GM19455 (cell line): ENCODE results near the gene NDUFB8.

ENCODE experiments used
- ATAC-seq: cut with Tn5 transposase; IDR thresholded peaks from one replicate; pipeline ENCODE4 v1.9.1; 2021; ENCODE audit not compliant: unreplicated experiment

Gene NDUFB8

GRCh38 chr10:100508266-100508665 lies 21.4 kb downstream of the NDUFB8 start:
- ATAC-seq: no peak

DNA sequence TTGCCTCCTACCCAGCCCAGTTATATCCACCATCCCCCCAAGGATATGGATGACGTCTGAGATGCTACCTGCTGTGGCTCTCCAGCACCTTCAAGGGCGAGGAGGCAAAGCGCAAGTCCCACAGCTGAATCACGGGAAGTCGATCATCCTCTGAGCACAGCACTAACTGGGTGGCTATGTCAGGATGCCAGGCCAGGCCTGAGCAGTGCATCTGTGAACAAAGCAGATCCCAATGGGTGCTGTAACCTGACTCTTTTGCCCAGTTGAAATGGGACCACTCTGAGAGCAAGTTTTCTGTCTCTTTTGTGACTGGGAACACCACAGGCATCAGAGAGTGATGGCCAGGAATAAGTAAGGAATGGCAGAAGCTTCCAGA lies 22.3 kb downstream of the NDUFB8 start:
- no peak for ATAC-seq

GRCh38 chr10:100506596-100507356 lies 22.9 kb downstream of the NDUFB8 start:
- no peak for ATAC-seq

DNA sequence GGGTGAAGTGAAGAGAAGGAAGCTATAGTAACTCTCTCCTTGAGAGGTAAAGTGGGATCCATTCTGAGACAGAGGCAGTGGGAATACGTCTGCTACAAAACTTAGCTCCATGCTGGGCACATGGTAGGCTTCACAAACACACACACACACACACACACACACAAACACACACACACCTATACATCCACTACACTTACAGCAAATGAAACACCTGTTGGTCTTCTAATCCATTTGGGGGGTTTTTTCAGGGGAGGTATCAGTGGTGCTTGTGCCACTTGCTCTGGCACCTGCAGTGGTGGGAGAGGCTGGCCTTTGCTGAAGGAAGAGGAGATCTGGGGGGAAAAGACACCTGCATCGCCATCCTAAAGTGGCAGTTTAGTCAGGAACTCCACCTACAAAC lies 24.5 kb downstream of the NDUFB8 start:
- ATAC-seq: no peak

GRCh38 chr10:100504096-100504495 lies 25.6 kb downstream of the NDUFB8 start:
- ATAC-seq: no peak

DNA sequence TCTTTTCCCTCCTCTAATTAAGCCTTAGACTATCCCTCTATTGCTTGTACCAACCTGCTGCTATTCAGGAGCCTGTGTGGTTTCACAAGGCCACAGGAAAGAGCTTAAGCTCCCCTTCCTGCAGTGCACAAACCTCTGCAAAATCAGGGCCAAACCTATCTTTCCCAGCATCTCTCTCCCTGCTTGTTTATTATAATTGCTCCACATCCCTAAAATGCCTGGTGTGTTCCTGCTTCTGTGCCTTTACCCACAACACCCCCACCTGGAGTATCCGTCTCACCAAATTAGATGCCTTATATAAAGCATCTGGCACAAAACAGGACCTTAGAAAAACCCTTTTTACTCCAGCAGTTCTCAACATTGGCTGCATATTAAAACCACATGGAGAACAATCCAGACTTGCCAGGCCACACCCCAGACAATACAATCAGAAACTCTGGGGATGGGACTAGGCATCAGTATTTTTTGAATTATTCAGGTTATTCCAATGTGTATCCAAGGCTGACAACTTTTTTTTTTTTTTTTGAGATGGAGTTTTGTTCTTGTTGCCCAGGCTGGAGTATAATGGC lies 26.7 kb downstream of the NDUFB8 start:
- ATAC-seq: no peak

DNA sequence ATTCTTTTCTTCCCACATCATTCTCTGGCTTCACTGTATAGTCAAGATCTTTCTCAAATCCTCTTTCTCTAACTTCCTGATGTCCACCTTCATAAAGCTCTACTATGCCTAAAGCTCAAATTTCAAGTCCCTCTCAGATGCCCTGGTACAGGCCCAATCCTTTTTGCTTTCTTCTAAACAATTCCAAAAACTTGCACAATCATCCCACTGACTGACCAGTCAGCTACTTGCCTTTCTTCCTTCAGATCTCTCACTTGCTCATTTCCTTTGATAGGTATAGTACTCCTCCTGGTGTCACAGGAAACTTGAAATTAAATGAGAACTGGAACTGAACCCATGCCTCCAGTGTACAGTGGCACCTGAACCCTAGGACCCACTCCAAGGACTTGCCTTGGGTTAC lies 28.2 kb downstream of the NDUFB8 start:
- ATAC-seq: no peak

DNA sequence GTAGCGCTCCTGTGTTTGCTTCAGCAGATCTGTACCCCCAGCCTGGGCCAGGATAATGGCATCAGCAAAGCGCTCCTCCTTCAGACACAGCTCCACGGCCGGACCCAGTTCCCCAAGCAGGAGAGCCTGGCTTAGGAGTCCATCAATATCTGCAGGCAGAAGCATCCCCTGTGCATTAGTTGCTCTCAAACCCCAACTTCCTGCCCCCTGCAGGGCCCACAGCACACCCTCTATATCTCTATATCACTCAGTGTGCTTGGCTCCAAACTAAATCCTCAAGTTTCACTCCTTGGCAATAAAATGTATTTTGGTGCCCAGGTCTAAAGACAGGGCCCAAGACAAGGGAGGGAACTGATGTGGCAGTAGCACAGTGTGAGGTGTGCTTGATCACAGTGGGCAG lies 31.6 kb downstream of the NDUFB8 start:
- ATAC-seq: no peak

GRCh38 chr10:100496567-100496966 lies 33.1 kb downstream of the NDUFB8 start:
- no peak for ATAC-seq

GRCh38 chr10:100490531-100490930 lies 39.1 kb downstream of the NDUFB8 start:
- ATAC-seq: no peak

GRCh38 chr10:100489396-100489795 lies 40.3 kb downstream of the NDUFB8 start:
- no peak for ATAC-seq

DNA sequence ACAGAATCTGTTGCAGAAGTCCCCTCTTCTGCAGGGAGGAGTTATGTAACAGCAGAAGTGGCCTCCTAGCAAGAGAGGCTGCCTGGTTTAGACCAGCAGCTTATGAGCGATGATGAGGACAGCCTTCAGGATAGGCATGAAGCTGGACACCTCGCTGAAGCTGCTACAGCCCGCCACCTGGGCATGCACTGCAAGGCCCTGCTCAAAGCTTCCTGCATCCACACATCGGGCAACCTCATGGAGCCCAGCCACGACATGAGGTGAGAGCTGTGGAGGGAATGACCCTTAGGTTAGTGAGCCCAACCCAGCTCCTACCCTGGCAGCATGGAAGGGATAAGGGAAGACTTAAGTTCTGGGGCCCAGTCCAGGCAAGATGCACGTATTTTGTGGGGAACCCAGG lies 42.1 kb downstream of the NDUFB8 start:
- ATAC-seq: no peak

- no peak for ATAC-seq
Measured at GRCh38 chr10:100485801-100486495, 43.7 kb downstream of the NDUFB8 start.

- ATAC-seq: no peak
Measured at GRCh38 chr10:100485366-100485765, 44.3 kb downstream of the NDUFB8 start.

- ATAC-seq: no peak
Measured at GRCh38 chr10:100483876-100484666, 45.6 kb downstream of the NDUFB8 start.

DNA sequence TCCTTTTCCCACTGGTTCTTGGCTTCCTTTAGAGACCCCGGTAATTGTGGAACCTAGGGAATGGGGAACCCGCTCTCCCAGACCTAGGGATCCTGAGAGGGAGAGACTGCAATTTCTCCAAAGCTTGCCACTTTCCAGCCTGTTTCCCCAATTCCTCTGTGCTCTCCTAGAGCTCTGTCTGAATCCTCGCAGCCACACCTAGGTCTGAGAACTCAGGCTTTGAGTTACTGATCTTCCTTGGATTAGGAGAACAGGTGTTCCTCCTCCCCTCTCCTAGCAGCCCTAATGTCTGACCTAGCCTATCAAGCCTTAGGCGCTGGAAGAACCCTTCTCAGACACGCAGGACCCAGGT lies 46.9 kb downstream of the NDUFB8 start:
- no peak for ATAC-seq

- peak; percentile 56 for ATAC-seq
Measured at GRCh38 chr10:100482181-100482833, 47.4 kb downstream of the NDUFB8 start.

DNA sequence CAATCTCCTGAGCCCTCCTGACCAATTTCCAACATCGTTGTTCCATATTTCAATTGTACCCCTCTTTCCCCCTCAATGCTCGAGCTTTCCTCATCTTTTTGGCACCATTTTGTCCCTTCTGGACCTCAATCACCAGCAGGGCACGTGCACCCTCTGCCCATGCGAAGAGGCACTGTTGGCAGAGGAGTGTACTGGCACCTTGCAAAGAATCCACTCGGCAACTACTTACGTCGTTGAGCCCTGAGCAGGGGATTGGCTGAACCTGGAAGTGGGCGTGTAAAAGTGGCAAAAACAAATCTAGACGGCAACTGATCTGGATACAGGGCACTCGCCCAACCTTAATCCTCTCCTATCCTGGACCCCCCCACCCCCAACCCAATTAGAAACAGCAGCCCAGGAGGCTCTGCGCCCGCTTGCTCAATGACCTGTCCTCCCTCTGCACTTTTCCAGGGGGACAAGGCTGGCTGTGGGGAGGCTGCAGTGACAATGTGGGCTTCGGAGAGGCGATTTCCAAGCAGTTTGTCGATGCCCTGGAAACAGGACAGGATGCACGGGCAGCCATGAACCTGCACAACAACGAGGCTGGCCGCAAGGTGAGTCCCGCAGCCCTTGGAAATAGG lies 48.1 kb downstream of the NDUFB8 start:
- peak; percentile 95 for ATAC-seq

- no peak for ATAC-seq
Measured at GRCh38 chr10:100480002-100480401, 49.7 kb downstream of the NDUFB8 start.

- ATAC-seq: no peak
Measured at GRCh38 chr10:100479037-100479436, 50.6 kb downstream of the NDUFB8 start.

DNA sequence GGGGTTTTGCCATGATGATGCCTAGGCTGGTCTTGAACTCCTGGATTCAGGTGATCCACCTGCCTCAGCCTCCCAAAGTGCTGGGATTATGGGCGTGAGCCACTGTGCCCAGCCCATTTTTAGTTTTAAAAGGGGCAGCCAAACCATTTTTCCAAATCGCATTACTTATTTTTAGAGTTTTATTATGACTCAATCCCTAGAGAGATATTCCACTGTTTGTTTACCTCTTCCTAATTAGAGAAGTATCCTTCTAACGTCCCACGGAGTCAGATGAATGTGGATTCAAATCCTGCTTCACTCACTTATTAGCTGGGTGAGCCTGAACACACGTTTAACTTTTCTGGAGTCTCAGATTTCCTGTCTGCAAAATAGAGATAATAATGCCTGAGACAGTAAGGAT lies 51.7 kb downstream of the NDUFB8 start:
- no peak for ATAC-seq
